HCT116 (cell line): Measurements from ENCODE around the gene CCDC106. TPM values are rescaled to one million over a fixed set of nuclear protein-coding genes. Genes with fewer than 3 reads are reported as not detected.

ENCODE experiments used
- ATAC-seq: fragments of 200-7000 bp; cut with Tn5 transposase; 2 replicates; pipeline ENCODE4 v1.9.1; 2020; ENCODE audit warnings: mild to moderate bottlenecking, moderate library complexity
- BruUV-seq: library from RNA; stranded (reverse); fragments of 400-500 nt; replicated peaks from 2 replicates; lab custom pipeline; 2021; lab: Mats Ljungman, UMichigan
- CTCF ChIA-PET: fragments of 300-600 bp; sonication (Branson Sonifier 250); formaldehyde crosslinking; loops from one replicate; lab custom pipeline; 2021; ENCODE audit warnings: antibody characterized with exemption; lab: Charles Lee
- POLR2A ChIA-PET: fragments of 300-600, 350-600 bp; sonication (Branson Sonifier 250); formaldehyde crosslinking; loops from one replicate; lab custom pipeline; 2021; ENCODE audit warnings: antibody characterized with exemption; lab: Charles Lee
- RAD21 ChIA-PET, 2 experiments: fragments of 300-600 bp; sonication (Branson Sonifier 250); formaldehyde crosslinking; loops; one replicate each; lab custom pipeline; 2023; ENCODE audit warnings: low total read pairs in 2 of 2; ENCODE audit not compliant: uncharacterized antibody in 2 of 2, unreplicated experiment in 2 of 2, low non-redundant PET in 1 of 2; lab: Charles Lee
- DNase-seq: peaks from one replicate; pipeline ENCODE4 v3.0.0-alpha.2; 2010; ENCODE audit warnings: low read depth, low spot score
- H2AFZ ChIP-seq: fragments of 200-600 bp; shearing (Covaris generic), sonication (generic); 2 replicates; pipeline ENCODE4 v1.6.1; 2017; ENCODE audit warnings: low read depth, mixed run types, mixed read lengths, antibody characterized with exemption, low read length; ENCODE audit not compliant: poor library complexity, severe bottlenecking
- H3K27ac ChIP-seq: 2 replicates; pipeline ENCODE4 v1.5.1; 2012; ENCODE audit warnings: low read depth, low read length
- H3K27me3 ChIP-seq: fragments of 200-600 bp; sonication (generic); 2 replicates; pipeline ENCODE4 v1.6.1; 2016; ENCODE audit warnings: mixed run types, low read length, mixed read lengths; ENCODE audit not compliant: insufficient read depth
- H3K36me3 ChIP-seq, 2 experiments: fragments of 200-500 bp in 1 of 2; fragments of 200-600 bp in 1 of 2; sonication (Bioruptor generic) in 1 of 2; sonication (generic) in 1 of 2; 2 replicates each; pipeline versions ENCODE4 v1.5.1 to v1.6.1; 2014 to 2016; ENCODE audit warnings: low read length in 2 of 2, inconsistent platforms in 1 of 2, mixed read lengths in 1 of 2, mixed run types in 1 of 2; ENCODE audit not compliant: insufficient read depth in 2 of 2, control insufficient read depth in 1 of 2
- H3K4me1 ChIP-seq, 2 experiments: fragments of 200-600 bp in 1 of 2; sonication (generic) in 1 of 2; 2 replicates each; pipeline versions ENCODE4 v1.5.1 to v1.6.1; 2012 to 2017; ENCODE audit warnings: low read length in 2 of 2, inconsistent platforms in 1 of 2, mild to moderate bottlenecking in 1 of 2, mixed read lengths in 1 of 2, mixed run types in 1 of 2, moderate library complexity in 1 of 2; ENCODE audit not compliant: insufficient read depth in 2 of 2, control insufficient read depth in 1 of 2
- H3K4me2 ChIP-seq: fragments of 200-600 bp; sonication (generic); 2 replicates; pipeline ENCODE4 v1.6.1; 2017; ENCODE audit warnings: mixed run types, low read length, mixed read lengths
- H3K4me3 ChIP-seq, 2 experiments: fragments of 200-600 bp in 1 of 2; sonication (generic) in 1 of 2; replicated peaks in 1 of 2; 2 replicates each; pipeline ENCODE4 v1.5.1; 2011 to 2016; ENCODE audit warnings: low read length in 2 of 2, control low read depth in 1 of 2, low read depth in 1 of 2, mild to moderate bottlenecking in 1 of 2, mixed read lengths in 1 of 2, mixed run types in 1 of 2
- H3K79me2 ChIP-seq: fragments of 200-600 bp; sonication (generic); 2 replicates; pipeline ENCODE4 v1.6.1; 2017; ENCODE audit warnings: mild to moderate bottlenecking, mixed run types, low read length, moderate library complexity, mixed read lengths; ENCODE audit not compliant: insufficient read depth
- H3K9ac ChIP-seq: fragments of 200-600 bp; sonication (generic); 2 replicates; pipeline ENCODE4 v1.6.1; 2016; ENCODE audit warnings: low read length, mixed read lengths
- H3K9me2 ChIP-seq: fragments of 200-600 bp; sonication (generic), shearing (Covaris generic); 2 replicates; pipeline ENCODE4 v1.6.1; 2017; ENCODE audit warnings: mixed run types, mild to moderate bottlenecking, moderate library complexity; ENCODE audit not compliant: insufficient read depth
- H3K9me3 ChIP-seq, 2 experiments: fragments of 200-500 bp in 1 of 2; fragments of 200-600 bp in 1 of 2; sonication (Bioruptor generic) in 1 of 2; sonication (generic) in 1 of 2; 2 replicates each; pipeline ENCODE4 v1.6.1; 2014 to 2017; ENCODE audit warnings: low read length in 2 of 2, mixed read lengths in 2 of 2, inconsistent platforms in 1 of 2, low read depth in 1 of 2, mild to moderate bottlenecking in 1 of 2, mixed run types in 1 of 2, moderate library complexity in 1 of 2; ENCODE audit not compliant: control insufficient read depth in 1 of 2, insufficient read depth in 1 of 2
- H4K20me1 ChIP-seq: fragments of 200-600 bp; sonication (generic), shearing (Covaris generic); 2 replicates; pipeline ENCODE4 v1.6.1; 2017; ENCODE audit warnings: mixed run types, mild to moderate bottlenecking, moderate library complexity; ENCODE audit not compliant: insufficient read depth
- EGR1 ChIP-seq: IDR thresholded peaks from 2 replicates; pipeline ENCODE4 v1.6.1; 2012; ENCODE audit warnings: low read depth
- EZH2phosphoT487 ChIP-seq: fragments of 200-600 bp; IDR thresholded peaks from 2 replicates; pipeline ENCODE4 v1.6.1; 2018; ENCODE audit warnings: antibody characterized with exemption, borderline replicate concordance
- JUND ChIP-seq: IDR thresholded peaks from 2 replicates; pipeline ENCODE4 v1.6.1; 2012
- POLR2AphosphoS5 ChIP-seq: IDR thresholded peaks from 2 replicates; pipeline ENCODE4 v1.6.1; 2011; ENCODE audit warnings: mild to moderate bottlenecking, low read depth, low read length, moderate library complexity
- RAD21 ChIP-seq: IDR thresholded peaks from 2 replicates; pipeline ENCODE4 v1.6.1; 2012; ENCODE audit warnings: low read depth, mild to moderate bottlenecking
- SIN3A ChIP-seq: IDR thresholded peaks from 2 replicates; pipeline ENCODE4 v1.6.1; 2012; ENCODE audit warnings: low read depth
- TCF7L2 ChIP-seq: IDR thresholded peaks from 2 replicates; pipeline ENCODE4 v1.7.0; 2011; ENCODE audit warnings: borderline replicate concordance, inconsistent platforms; ENCODE audit not compliant: insufficient read depth, insufficient read length; ENCODE audit errors: extremely low read depth
- YY1 ChIP-seq: IDR thresholded peaks from 2 replicates; pipeline ENCODE4 v1.6.1; 2011; ENCODE audit warnings: low read length, low read depth, moderate library complexity, mild to moderate bottlenecking; ENCODE audit not compliant: insufficient replicate concordance; ENCODE audit errors: extremely low read depth
- ZFX ChIP-seq: fragments of 450-650 bp; IDR thresholded peaks from 2 replicates; pipeline ENCODE4 v1.6.1; 2017
- intact Hi-C: fragments of 100-400 bp; cut with micrococcal nuclease; formaldehyde crosslinking; loops from 2 replicates; pipeline ENCODE4 v1.10.0; 2022
- total RNA-seq: library from RNA; stranded (reverse); gene quantifications from one replicate; pipeline ENCODE4 v1.2.1, GENCODE V29; 2021; ENCODE audit not compliant: unreplicated experiment
- TF ChIP-seq, protein P1 (sequence below): IDR thresholded peaks from 2 replicates; pipeline ENCODE4 v1.6.1; 2012
- TF ChIP-seq, protein P2 (sequence below): IDR thresholded peaks from 2 replicates; pipeline ENCODE4 v1.6.1; 2012; ENCODE audit warnings: low read depth
- TF ChIP-seq, protein P3 (sequence below): IDR thresholded peaks from 2 replicates; pipeline ENCODE4 v1.6.1; 2012

Gene CCDC106
- total RNA-seq, 1 experiment from 2014 or later, result 1.0 TPM

DNA sequence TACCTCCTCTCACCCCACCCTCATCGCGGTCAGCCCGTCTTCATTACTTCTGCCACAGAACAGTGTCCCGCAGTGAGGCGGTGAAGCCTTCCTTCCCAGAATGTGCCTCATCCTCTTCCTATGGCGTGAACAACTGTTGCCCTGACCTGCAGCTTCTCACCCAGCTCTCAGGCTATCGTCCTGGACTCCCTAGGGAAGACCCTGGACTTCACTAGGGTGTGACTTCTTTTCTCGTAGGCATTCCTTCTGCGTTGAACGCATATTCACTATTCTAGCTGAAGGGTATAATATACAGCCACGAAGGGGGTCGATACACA, 41.6 kb upstream of the CCDC106 start:
- H3K36me3 ChIP-seq, result peaks cover 6 to 21% of the 10 kb centered on the region in 2 experiments; a peak in 2 of 4 replicates
- H3K4me3 ChIP-seq, result peak overlapping the region; percentile 89 to 93
- ChIA-PET CTCF (interaction anchor here (0.8 to 1.9 kb wide), 16 partner anchors 12 to 932 kb away, joined by 3 to 12 read pairs (median 4); partner anchors contain the start of gene ZNF784), POLR2A (interaction anchor here (0.8 to 1.3 kb wide), 5 partner anchors 14 to 199 kb away, joined by 3 to 5 read pairs (median 4); partner anchors contain the start of genes UBE2S, ZNF628 and ZNF784), RAD21 (interaction anchor here in 1 of 2 experiments (1.0 kb wide), 1 partner anchor 89 kb away, joined by 4 read pairs; no protein-coding TSS in a partner anchor)
- intact Hi-C loops, result loop anchor here (1.0 kb wide), 1 partner anchor 89 kb away; no protein-coding TSS in a partner anchor
- peaks cover 49% of the 10 kb centered on the region for H3K79me2 ChIP-seq
- TF ChIP-seq RAD21 (no peak), POLR2AphosphoS5 (0 out of 2 replicates have a peak, but pooled peaks have one; percentile 2)
- no peak for DNase-seq
- H3K27ac ChIP-seq, result peak overlapping the region; percentile 98
- no peaks in the 10 kb centered on the region for H4K20me1 ChIP-seq
- ATAC-seq, result peak; percentile 0; the same call in 1 of the 2 replicates
- peak overlapping the region; percentile 92 for H3K9ac ChIP-seq
- H2AFZ ChIP-seq, result no peak overlapping the region
- peaks cover 20 to 35% of the 10 kb centered on the region in 2 experiments for H3K4me1 ChIP-seq
- no peaks in the 10 kb centered on the region for H3K9me3 ChIP-seq
- no peaks in the 10 kb centered on the region for H3K9me2 ChIP-seq
- no TSS peak for BruUV-seq
- peak overlapping the region; percentile 86 for H3K4me2 ChIP-seq
- H3K27me3 ChIP-seq, result no peaks in the 10 kb centered on the region

DNA sequence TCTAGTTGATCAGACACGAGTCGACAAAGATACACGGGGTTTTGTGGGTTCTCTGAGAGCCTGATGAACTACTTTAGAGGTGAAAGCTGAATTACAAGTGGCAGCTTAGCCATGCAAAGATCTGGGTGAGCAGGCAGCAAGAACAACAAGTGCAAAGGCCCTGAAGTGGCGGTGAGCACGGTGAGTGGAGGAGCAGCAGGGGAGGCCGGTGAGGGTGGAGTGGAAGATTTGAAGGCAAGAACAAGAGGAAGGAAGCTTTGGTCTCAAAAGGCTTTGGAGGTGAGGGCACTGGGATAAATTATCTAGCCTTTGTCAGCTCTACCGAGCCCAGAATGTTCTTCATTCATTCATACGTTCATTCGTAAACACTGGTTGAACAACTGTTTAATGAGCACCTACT, 41.2 kb upstream of the CCDC106 start:
- ChIA-PET CTCF (interaction anchor here (0.6 to 1.9 kb wide), 14 partner anchors 11 to 275 kb away, joined by 3 to 12 read pairs (median 4); partner anchors contain the start of gene ZNF784), RAD21 (interaction anchor here in 1 of 2 experiments (1.0 kb wide), 1 partner anchor 89 kb away, joined by 4 read pairs; no protein-coding TSS in a partner anchor)
- H4K20me1 ChIP-seq, result no peaks in the 10 kb centered on the region
- DNase-seq (no peak), ATAC-seq (no peak)
- no peaks in the 10 kb centered on the region for H3K9me2 ChIP-seq
- H3K4me1 ChIP-seq, result peaks cover 19 to 34% of the 10 kb centered on the region in 2 experiments
- H3K9ac ChIP-seq, result peak overlapping the region; percentile 92
- TSS peak; percentile 34 for BruUV-seq
- peak overlapping the region; percentile 89 to 93 for H3K4me3 ChIP-seq
- TF ChIP-seq ZFX, result no peak
- TF ChIP-seq, protein P1, sequence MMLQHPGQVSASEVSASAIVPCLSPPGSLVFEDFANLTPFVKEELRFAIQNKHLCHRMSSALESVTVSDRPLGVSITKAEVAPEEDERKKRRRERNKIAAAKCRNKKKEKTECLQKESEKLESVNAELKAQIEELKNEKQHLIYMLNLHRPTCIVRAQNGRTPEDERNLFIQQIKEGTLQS, result no peak
- TF ChIP-seq SIN3A, result no peak
- TF ChIP-seq EZH2phosphoT487, result no peak
- TF ChIP-seq YY1, result no peak
- TF ChIP-seq TCF7L2, result no peak
- TF ChIP-seq, protein P2, sequence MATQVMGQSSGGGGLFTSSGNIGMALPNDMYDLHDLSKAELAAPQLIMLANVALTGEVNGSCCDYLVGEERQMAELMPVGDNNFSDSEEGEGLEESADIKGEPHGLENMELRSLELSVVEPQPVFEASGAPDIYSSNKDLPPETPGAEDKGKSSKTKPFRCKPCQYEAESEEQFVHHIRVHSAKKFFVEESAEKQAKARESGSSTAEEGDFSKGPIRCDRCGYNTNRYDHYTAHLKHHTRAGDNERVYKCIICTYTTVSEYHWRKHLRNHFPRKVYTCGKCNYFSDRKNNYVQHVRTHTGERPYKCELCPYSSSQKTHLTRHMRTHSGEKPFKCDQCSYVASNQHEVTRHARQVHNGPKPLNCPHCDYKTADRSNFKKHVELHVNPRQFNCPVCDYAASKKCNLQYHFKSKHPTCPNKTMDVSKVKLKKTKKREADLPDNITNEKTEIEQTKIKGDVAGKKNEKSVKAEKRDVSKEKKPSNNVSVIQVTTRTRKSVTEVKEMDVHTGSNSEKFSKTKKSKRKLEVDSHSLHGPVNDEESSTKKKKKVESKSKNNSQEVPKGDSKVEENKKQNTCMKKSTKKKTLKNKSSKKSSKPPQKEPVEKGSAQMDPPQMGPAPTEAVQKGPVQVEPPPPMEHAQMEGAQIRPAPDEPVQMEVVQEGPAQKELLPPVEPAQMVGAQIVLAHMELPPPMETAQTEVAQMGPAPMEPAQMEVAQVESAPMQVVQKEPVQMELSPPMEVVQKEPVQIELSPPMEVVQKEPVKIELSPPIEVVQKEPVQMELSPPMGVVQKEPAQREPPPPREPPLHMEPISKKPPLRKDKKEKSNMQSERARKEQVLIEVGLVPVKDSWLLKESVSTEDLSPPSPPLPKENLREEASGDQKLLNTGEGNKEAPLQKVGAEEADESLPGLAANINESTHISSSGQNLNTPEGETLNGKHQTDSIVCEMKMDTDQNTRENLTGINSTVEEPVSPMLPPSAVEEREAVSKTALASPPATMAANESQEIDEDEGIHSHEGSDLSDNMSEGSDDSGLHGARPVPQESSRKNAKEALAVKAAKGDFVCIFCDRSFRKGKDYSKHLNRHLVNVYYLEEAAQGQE, result no peak
- no peak for TF ChIP-seq EGR1
- no peak for TF ChIP-seq JUND
- TF ChIP-seq, protein P3, sequence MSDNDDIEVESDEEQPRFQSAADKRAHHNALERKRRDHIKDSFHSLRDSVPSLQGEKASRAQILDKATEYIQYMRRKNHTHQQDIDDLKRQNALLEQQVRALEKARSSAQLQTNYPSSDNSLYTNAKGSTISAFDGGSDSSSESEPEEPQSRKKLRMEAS, result no peak
- TF ChIP-seq, all 23 proteins: peak for 0
- H3K27ac ChIP-seq, result peak overlapping the region; percentile 98
- POLR2A ChIA-PET, result interaction anchor here (0.8 to 1.3 kb wide), 5 partner anchors 13 to 199 kb away, joined by 3 to 5 read pairs (median 4); partner anchors contain the start of genes UBE2S, ZNF628 and ZNF784
- peak overlapping the region; percentile 86 for H3K4me2 ChIP-seq
- H3K27me3 ChIP-seq, result no peaks in the 10 kb centered on the region
- H3K36me3 ChIP-seq, result peaks cover 6 to 21% of the 10 kb centered on the region in 2 experiments; a peak in 2 of 4 replicates
- H2AFZ ChIP-seq, result no peak overlapping the region
- intact Hi-C loops, result loop anchor here (1.0 kb wide), 1 partner anchor 90 kb away; no protein-coding TSS in a partner anchor
- no peaks in the 10 kb centered on the region for H3K9me3 ChIP-seq
- H3K79me2 ChIP-seq, result peaks cover 50% of the 10 kb centered on the region
